Measurements from ENCODE around the gene JPT2. TPM values are rescaled to one million over a fixed set of nuclear protein-coding genes. Genes with fewer than 3 reads are reported as not detected.

Gene JPT2
- total RNA-seq, 1 donor from 2014 or later, result 30.6 TPM

GRCh38 chr16:1744338-1744840 lies 66.3 kb downstream of the JPT2 start:
- DNase-seq (no peak), ATAC-seq (ENCODE audit: poor library complexity) (no peak)
- intact Hi-C loops (cut with DNase I), result no loop called here

- ATAC-seq (ENCODE audit: poor library complexity), result no peak
- intact Hi-C loops (cut with DNase I), result no loop called here
- DNase-seq, result no peak
Observed at GRCh38 chr16:1745181-1745899, 67.3 kb downstream of the JPT2 start.

- DNase-seq (no peak), ATAC-seq (ENCODE audit: poor library complexity) (no peak)
- intact Hi-C loops (cut with DNase I), result no loop called here
Observed at GRCh38 chr16:1745900-1746692, 68.0 kb downstream of the JPT2 start.

DNA sequence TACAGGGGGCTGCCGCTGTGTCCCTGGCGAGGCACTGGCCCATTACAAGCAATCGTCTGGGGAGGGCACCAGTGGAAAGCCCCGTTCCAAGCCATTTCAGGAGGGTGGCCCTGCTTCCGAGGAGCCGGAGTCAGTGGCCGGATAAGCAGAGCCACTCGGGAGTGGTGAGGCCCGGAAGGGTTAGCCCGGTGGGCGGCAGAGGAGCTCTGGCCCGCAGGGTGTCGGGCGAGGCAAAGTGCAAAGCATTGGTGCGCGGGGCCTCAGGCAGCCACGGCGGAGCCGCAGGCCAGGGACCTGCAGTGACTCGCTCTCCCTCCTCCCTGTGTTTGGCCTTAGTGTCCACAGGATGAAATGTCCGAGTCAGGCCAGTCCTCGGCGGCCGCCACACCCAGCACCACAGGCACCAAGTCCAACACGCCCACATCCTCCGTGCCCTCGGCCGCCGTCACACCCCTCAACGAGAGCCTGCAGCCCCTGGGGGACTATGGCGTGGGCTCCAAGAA lies 68.7 kb downstream of the JPT2 start:
- no peak for ATAC-seq (ENCODE audit: poor library complexity)
- no peak for DNase-seq
- intact Hi-C loops (cut with DNase I), result no loop called here

GRCh38 chr16:1747934-1748333 lies 69.9 kb downstream of the JPT2 start:
- no peak for DNase-seq
- intact Hi-C loops (cut with DNase I), result no loop called here

GRCh38 chr16:1749152-1750117 lies 71.4 kb downstream of the JPT2 start:
- DNase-seq (no peak), ATAC-seq (ENCODE audit: poor library complexity) (no peak)
- intact Hi-C loops (cut with DNase I), result no loop called here

More at GRCh38 chr16:1747934-1748333, 69.9 kb downstream of the JPT2 start:
- ATAC-seq (ENCODE audit: poor library complexity), result no peak

Small RNA genes lying within 50 kb of the gene (microRNA-seq; reads per million reads assigned to microRNA genes)
- not detected for gene MIR3177

Other genes starting within 250 kb of the JPT2 start
- gene PERCC1, start 247.2 kb upstream of the JPT2 start, total RNA-seq, result 0.32 TPM
- 0.81 TPM for gene CCDC154, start 233.7 kb upstream of the JPT2 start, total RNA-seq
- gene CLCN7, start 203.3 kb upstream of the JPT2 start, total RNA-seq, result 45.0 TPM
- 0.16 TPM for gene PTX4, start 189.3 kb upstream of the JPT2 start, total RNA-seq
- gene TELO2, start 184.9 kb upstream of the JPT2 start, total RNA-seq, result 18.8 TPM
- gene TMEM204, start 144.6 kb upstream of the JPT2 start, total RNA-seq, result 28.9 TPM
- gene IFT140, start 66.2 kb upstream of the JPT2 start, total RNA-seq, result 8.4 TPM
- 10.0 TPM for gene CRAMP1, start 65.9 kb upstream of the JPT2 start, total RNA-seq
- 61.4 TPM for gene MAPK8IP3, start 27.9 kb downstream of the JPT2 start, total RNA-seq
- gene NME3, start 93.3 kb downstream of the JPT2 start, total RNA-seq, result 33.6 TPM
- 7.1 TPM for gene EME2, start 94.5 kb downstream of the JPT2 start, total RNA-seq
- gene MRPS34, start 94.9 kb downstream of the JPT2 start, total RNA-seq, result 91.8 TPM
- 37.5 TPM for gene SPSB3, start 104.3 kb downstream of the JPT2 start, total RNA-seq
- 34.8 TPM for gene NUBP2, start 104.7 kb downstream of the JPT2 start, total RNA-seq
- gene IGFALS, start 115.4 kb downstream of the JPT2 start, total RNA-seq, result 0.11 TPM
- 163 TPM for gene HAGH, start 148.5 kb downstream of the JPT2 start, total RNA-seq
- 31.0 TPM for gene FAHD1, start 148.9 kb downstream of the JPT2 start, total RNA-seq
- gene MEIOB, start 193.9 kb downstream of the JPT2 start, total RNA-seq, result not detected
- not detected for gene HS3ST6, start 240.1 kb downstream of the JPT2 start, total RNA-seq

Measured in Right ventricle myocardium superior (tissue), 1 donor.